ENCODE data around the gene RIF1. TPM values are rescaled to one million over a fixed set of nuclear protein-coding genes. Genes with fewer than 3 reads are reported as not detected.

RIF1 gene
- total and polyA plus RNA-seq, 7 experiments from 2014 or later: 26.3 to 74.0 (median 60.8) TPM

DNA sequence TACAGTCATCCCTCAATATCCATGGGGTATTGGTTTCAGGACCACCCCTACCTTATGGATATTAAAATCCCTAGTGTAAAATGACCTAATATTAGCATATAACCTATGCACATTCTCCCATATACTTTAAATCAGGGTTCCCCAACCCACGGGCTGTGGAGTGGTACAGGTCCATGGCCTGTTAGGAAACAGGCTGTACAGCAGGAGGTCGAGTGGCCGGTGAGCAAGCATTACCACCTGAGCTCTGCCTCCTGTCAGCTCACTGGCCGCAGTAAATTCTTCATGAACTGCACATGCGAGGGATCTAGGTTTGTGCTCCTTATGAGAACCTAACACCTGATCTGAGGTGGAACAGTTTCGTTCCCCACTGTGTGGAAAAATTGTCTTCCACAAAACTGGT is 73.8 kb downstream of the RIF1 start:
- Histone ChIP-seq H3K27me3 (ENCODE audit: control insufficient read depth in 2 of 2, insufficient read depth in 2 of 2, low read length in 2 of 2) (no peaks in the 10 kb centered on the region), H3K27ac (ENCODE audit: low read depth, low read length) (no peak overlapping the region), H3K36me3 (ENCODE audit: control insufficient read depth in 2 of 3, insufficient read depth in 3 of 3, low read length in 3 of 3) (no peaks in the 10 kb centered on the region), H3K9me3 (ENCODE audit: control insufficient read depth in 2 of 3, low read length in 3 of 3) (no peaks in the 10 kb centered on the region), H3K4me1 (ENCODE audit: control insufficient read depth in 2 of 2, insufficient read depth in 2 of 2, low read length in 2 of 2) (no peaks in the 10 kb centered on the region), H3K4me3 (ENCODE audit: low read length) (no peak overlapping the region)
- Mint-ChIP-seq H3K36me3 (peaks cover 10 to 61% (median 51%) of the 10 kb centered on the region in 5 donors), H3K27me3 (no peaks in the 10 kb centered on the region), H3K27ac (no peak overlapping the region), H3K9me3 (peaks cover 0 to 2% (median 0%) of the 10 kb centered on the region in 11 donors), H3K4me1 (peaks cover 0 to 18% (median 0%) of the 10 kb centered on the region in 7 donors), H3K4me3 (no peak overlapping the region)
- no peak for ATAC-seq
- ChIA-PET CTCF (no interaction called here), POLR2A (no interaction called here)
- intact Hi-C loops (cut with micrococcal nuclease): no loop called here
- DNase-seq: no peak

DNA sequence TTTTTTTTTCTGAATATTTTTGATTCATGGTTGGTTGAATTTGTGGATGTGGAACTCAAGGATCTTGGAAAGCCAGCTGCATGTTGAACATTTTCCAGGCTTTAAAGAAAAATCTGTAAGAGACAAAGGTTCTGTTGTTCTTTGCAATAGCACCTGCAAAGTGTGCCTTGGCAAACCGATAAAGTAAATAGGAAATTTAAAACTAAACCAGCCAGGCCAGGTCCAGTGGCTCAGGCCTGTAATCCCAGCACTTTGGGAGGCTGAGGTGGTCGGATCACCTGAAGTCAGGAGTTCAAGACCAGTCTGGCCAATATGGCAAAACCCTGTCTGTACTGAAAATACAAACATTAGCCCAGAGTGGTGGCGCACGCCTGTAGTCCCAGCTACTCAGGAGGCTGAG is 74.4 kb downstream of the RIF1 start:
- H3K27ac ChIP-seq (ENCODE audit: low read depth, low read length): no peak overlapping the region
- no peak for DNase-seq
- Mint-ChIP-seq H3K9me3 (peaks cover 0 to 2% (median 0%) of the 10 kb centered on the region in 11 donors), H3K27ac (no peak overlapping the region), H3K4me1 (peaks cover 0 to 18% (median 0%) of the 10 kb centered on the region in 7 donors), H3K27me3 (no peaks in the 10 kb centered on the region), H3K36me3 (peaks cover 10 to 56% (median 46%) of the 10 kb centered on the region in 5 donors), H3K4me3 (no peak overlapping the region)
- CTCF ChIA-PET: no interaction called here
- no peaks in the 10 kb centered on the region for H3K9me3 ChIP-seq (ENCODE audit: control insufficient read depth in 2 of 3, low read length in 3 of 3)
- intact Hi-C loops (cut with micrococcal nuclease): no loop called here
- no peak for ATAC-seq
- POLR2A ChIA-PET: no interaction called here
- H3K27me3 ChIP-seq (ENCODE audit: control insufficient read depth in 2 of 2, insufficient read depth in 2 of 2, low read length in 2 of 2): no peaks in the 10 kb centered on the region
- no peak overlapping the region for H3K4me3 ChIP-seq (ENCODE audit: low read length)
- H3K4me1 ChIP-seq (ENCODE audit: control insufficient read depth in 2 of 2, insufficient read depth in 2 of 2, low read length in 2 of 2): no peaks in the 10 kb centered on the region
- no peaks in the 10 kb centered on the region for H3K36me3 ChIP-seq (ENCODE audit: control insufficient read depth in 2 of 3, insufficient read depth in 3 of 3, low read length in 3 of 3)

DNA sequence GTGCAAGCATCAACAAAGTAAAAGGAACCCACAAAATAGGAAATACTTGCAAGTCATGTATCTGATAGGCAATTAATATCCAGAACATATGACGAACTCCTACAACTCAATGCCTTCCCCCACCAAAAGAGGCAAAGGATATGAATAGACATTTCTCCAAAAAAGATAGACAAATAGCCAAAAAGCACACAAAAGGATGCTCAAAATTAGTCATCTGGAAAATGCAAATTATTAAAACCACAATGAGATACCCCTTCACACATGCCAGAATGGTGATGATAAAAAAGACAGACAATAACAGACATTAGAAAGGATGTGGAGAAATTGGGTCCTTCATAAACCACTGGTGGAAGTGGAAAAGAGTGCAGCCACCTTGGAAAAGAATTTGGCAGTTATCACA is 76.4 kb downstream of the RIF1 start:
- Mint-ChIP-seq H3K4me3 (no peak overlapping the region), H3K9me3 (peaks cover 0 to 2% (median 0%) of the 10 kb centered on the region in 11 donors), H3K4me1 (peaks cover 0 to 16% (median 0%) of the 10 kb centered on the region in 7 donors), H3K36me3 (peaks cover 5 to 56% (median 41%) of the 10 kb centered on the region in 5 donors), H3K27ac (no peak overlapping the region), H3K27me3 (no peaks in the 10 kb centered on the region)
- no peak overlapping the region for H3K4me3 ChIP-seq (ENCODE audit: low read length)
- ChIA-PET CTCF (no interaction called here), POLR2A (no interaction called here)
- no peak overlapping the region for H3K27ac ChIP-seq (ENCODE audit: low read depth, low read length)
- H3K9me3 ChIP-seq (ENCODE audit: control insufficient read depth in 2 of 3, low read length in 3 of 3): no peaks in the 10 kb centered on the region
- H3K36me3 ChIP-seq (ENCODE audit: control insufficient read depth in 2 of 3, insufficient read depth in 3 of 3, low read length in 3 of 3): no peaks in the 10 kb centered on the region
- intact Hi-C loops (cut with micrococcal nuclease): no loop called here
- ATAC-seq (no peak), DNase-seq (no peak)
- H3K27me3 ChIP-seq (ENCODE audit: control insufficient read depth in 2 of 2, insufficient read depth in 2 of 2, low read length in 2 of 2): no peaks in the 10 kb centered on the region
- no peaks in the 10 kb centered on the region for H3K4me1 ChIP-seq (ENCODE audit: control insufficient read depth in 2 of 2, insufficient read depth in 2 of 2, low read length in 2 of 2)

DNA sequence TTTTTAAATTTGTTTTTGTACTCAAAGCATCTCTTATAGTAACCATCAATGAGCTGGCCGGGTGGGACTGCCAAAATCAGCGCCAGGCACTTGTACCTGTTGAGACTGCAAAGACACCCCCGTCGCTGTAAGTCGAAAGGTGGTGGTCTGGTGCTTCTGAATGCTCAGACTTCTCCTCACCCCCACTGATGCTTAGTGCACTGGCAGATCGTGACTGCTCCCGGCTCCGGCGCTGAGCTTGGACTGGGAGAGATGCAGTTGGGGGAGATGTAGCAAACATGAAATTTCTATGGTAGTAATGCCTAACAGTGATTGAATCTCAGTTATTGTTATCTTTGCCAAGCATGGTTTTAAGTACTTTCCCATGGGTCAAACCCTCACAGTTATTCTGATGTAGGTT is 80.6 kb downstream of the RIF1 start:
- no peaks in the 10 kb centered on the region for H3K27me3 ChIP-seq (ENCODE audit: control insufficient read depth in 2 of 2, insufficient read depth in 2 of 2, low read length in 2 of 2)
- ChIA-PET CTCF (interaction anchor here (0.6 kb wide), 1 partner anchor 514 kb away, joined by 3 read pairs; no protein-coding TSS in a partner anchor), POLR2A (interaction anchor here (0.6 kb wide), 1 partner anchor 9 kb away, joined by 3 read pairs; no protein-coding TSS in a partner anchor)
- ATAC-seq: no peak
- H3K4me1 Mint-ChIP-seq: peaks cover 0 to 4% (median 0%) of the 10 kb centered on the region in 7 donors
- H3K4me1 ChIP-seq (ENCODE audit: control insufficient read depth in 2 of 2, insufficient read depth in 2 of 2, low read length in 2 of 2): no peaks in the 10 kb centered on the region
- peaks cover 0 to 54% (median 30%) of the 10 kb centered on the region in 5 donors for H3K36me3 Mint-ChIP-seq
- H3K9me3 Mint-ChIP-seq: peaks cover 0 to 2% (median 0%) of the 10 kb centered on the region in 11 donors
- no peaks in the 10 kb centered on the region for H3K9me3 ChIP-seq (ENCODE audit: control insufficient read depth in 2 of 3, low read length in 3 of 3)
- DNase-seq: no peak
- H3K27ac ChIP-seq (ENCODE audit: low read depth, low read length): no peak overlapping the region
- intact Hi-C loops (cut with micrococcal nuclease): no loop called here
- H3K27me3 Mint-ChIP-seq: no peaks in the 10 kb centered on the region
- H3K4me3 Mint-ChIP-seq: no peak overlapping the region
- H3K36me3 ChIP-seq (ENCODE audit: control insufficient read depth in 2 of 3, insufficient read depth in 3 of 3, low read length in 3 of 3): peaks cover 0 to 5% (median 0%) of the 10 kb centered on the region in 3 experiments
- no peak overlapping the region for H3K4me3 ChIP-seq (ENCODE audit: low read length)
- H3K27ac Mint-ChIP-seq: no peak overlapping the region

DNA sequence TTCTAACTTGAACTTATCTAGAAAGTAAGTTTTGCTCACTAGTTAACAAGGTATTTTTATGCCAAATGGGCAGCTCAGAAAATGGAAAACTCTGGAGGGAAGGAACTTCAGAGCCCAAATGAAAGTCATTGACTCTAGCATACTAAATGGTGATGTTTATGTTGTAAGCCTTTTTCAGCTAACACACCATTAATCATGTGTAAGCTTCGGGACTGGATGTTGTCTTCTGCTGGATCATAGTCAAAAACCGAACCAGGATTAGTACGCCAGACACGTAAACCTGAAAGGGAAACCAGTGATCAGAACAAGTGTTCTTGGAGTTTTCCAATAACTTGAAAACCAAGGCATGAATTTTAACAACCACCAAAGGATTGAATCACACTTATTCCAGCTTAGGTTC is 81.8 kb downstream of the RIF1 start:
- intact Hi-C loops (cut with micrococcal nuclease): no loop called here
- CTCF ChIA-PET: no interaction called here
- peaks cover 0 to 5% (median 0%) of the 10 kb centered on the region in 3 experiments for H3K36me3 ChIP-seq (ENCODE audit: control insufficient read depth in 2 of 3, insufficient read depth in 3 of 3, low read length in 3 of 3)
- H3K9me3 Mint-ChIP-seq: no peaks in the 10 kb centered on the region
- POLR2A ChIA-PET: no interaction called here
- no peaks in the 10 kb centered on the region for H3K9me3 ChIP-seq (ENCODE audit: control insufficient read depth in 2 of 3, low read length in 3 of 3)
- H3K27me3 Mint-ChIP-seq: no peaks in the 10 kb centered on the region
- H3K4me3 Mint-ChIP-seq: no peak overlapping the region
- H3K36me3 Mint-ChIP-seq: peaks cover 0 to 43% (median 25%) of the 10 kb centered on the region in 5 donors
- H3K4me1 Mint-ChIP-seq: no peaks in the 10 kb centered on the region
- no peak for DNase-seq
- no peaks in the 10 kb centered on the region for H3K27me3 ChIP-seq (ENCODE audit: control insufficient read depth in 2 of 2, insufficient read depth in 2 of 2, low read length in 2 of 2)
- H3K4me1 ChIP-seq (ENCODE audit: control insufficient read depth in 2 of 2, insufficient read depth in 2 of 2, low read length in 2 of 2): no peaks in the 10 kb centered on the region
- H3K27ac ChIP-seq (ENCODE audit: low read depth, low read length): no peak overlapping the region
- H3K4me3 ChIP-seq (ENCODE audit: low read length): no peak overlapping the region
- H3K27ac Mint-ChIP-seq: no peak overlapping the region
- ATAC-seq: no peak

DNA sequence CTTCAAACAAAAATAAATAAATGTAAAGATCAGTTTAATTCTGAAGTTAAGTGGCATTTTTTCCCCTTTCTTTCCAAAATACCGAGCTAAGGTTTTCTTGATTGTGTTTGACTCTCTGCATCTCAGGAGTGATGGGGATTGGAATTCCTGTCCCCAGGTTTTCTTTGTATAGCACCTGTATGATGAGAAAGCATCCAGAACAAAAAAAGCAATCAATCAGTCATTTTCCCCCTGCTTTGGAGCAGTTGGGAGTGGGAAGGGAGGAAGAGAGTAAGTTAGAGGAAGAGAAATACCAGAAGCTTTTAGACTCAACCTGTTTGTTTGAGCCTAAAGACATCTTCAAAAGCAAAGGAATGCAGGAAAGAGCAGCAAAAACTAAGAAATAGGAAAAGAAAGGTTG is 88.5 kb downstream of the RIF1 start:
- no peaks in the 10 kb centered on the region for H3K27me3 ChIP-seq (ENCODE audit: control insufficient read depth in 2 of 2, insufficient read depth in 2 of 2, low read length in 2 of 2)
- intact Hi-C loops (cut with micrococcal nuclease): no loop called here
- Mint-ChIP-seq H3K4me1 (no peaks in the 10 kb centered on the region), H3K9me3 (no peaks in the 10 kb centered on the region), H3K4me3 (no peak overlapping the region), H3K27ac (no peak overlapping the region), H3K27me3 (no peaks in the 10 kb centered on the region), H3K36me3 (peaks cover 0 to 29% (median 10%) of the 10 kb centered on the region in 5 donors)
- no peaks in the 10 kb centered on the region for H3K36me3 ChIP-seq (ENCODE audit: control insufficient read depth in 2 of 3, insufficient read depth in 3 of 3, low read length in 3 of 3)
- no peak overlapping the region for H3K4me3 ChIP-seq (ENCODE audit: low read length)
- ChIA-PET POLR2A (no interaction called here), CTCF (no interaction called here)
- H3K4me1 ChIP-seq (ENCODE audit: control insufficient read depth in 2 of 2, insufficient read depth in 2 of 2, low read length in 2 of 2): no peaks in the 10 kb centered on the region
- ATAC-seq: no peak
- no peaks in the 10 kb centered on the region for H3K9me3 ChIP-seq (ENCODE audit: control insufficient read depth in 2 of 3, low read length in 3 of 3)
- H3K27ac ChIP-seq (ENCODE audit: low read depth, low read length): no peak overlapping the region
- no peak for DNase-seq

DNA sequence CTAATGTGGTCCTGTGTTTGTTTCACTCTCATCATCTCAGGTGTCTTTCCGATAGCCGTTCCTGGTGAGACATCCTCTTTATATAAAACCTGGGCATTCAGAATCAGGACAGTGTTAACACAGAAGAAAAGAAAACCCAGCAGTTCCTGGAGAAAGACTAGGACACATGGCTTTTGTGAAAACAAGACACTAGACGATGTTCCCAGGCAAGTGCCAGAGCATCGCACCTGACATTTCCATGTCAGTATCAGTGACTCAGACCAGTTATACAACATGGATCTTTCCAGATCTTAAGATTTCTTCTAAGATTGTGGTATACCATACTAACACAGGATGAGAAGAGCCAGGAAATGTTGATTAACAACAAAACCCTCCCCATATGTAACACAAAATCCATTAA is 96.5 kb downstream of the RIF1 start:
- CTCF ChIA-PET: no interaction called here
- no peaks in the 10 kb centered on the region for H3K27me3 ChIP-seq (ENCODE audit: control insufficient read depth in 2 of 2, insufficient read depth in 2 of 2, low read length in 2 of 2)
- Mint-ChIP-seq H3K27me3 (no peaks in the 10 kb centered on the region), H3K9me3 (no peaks in the 10 kb centered on the region), H3K36me3 (peaks cover 0 to 25% (median 3%) of the 10 kb centered on the region in 5 donors), H3K27ac (no peak overlapping the region), H3K4me1 (no peaks in the 10 kb centered on the region), H3K4me3 (no peak overlapping the region)
- intact Hi-C loops (cut with micrococcal nuclease): no loop called here
- H3K4me1 ChIP-seq (ENCODE audit: control insufficient read depth in 2 of 2, insufficient read depth in 2 of 2, low read length in 2 of 2): no peaks in the 10 kb centered on the region
- no peak for ATAC-seq
- no peaks in the 10 kb centered on the region for H3K36me3 ChIP-seq (ENCODE audit: control insufficient read depth in 2 of 3, insufficient read depth in 3 of 3, low read length in 3 of 3)
- H3K9me3 ChIP-seq (ENCODE audit: control insufficient read depth in 2 of 3, low read length in 3 of 3): no peaks in the 10 kb centered on the region
- H3K4me3 ChIP-seq (ENCODE audit: low read length): no peak overlapping the region
- DNase-seq: no peak
- POLR2A ChIA-PET: no interaction called here
- no peak overlapping the region for H3K27ac ChIP-seq (ENCODE audit: low read depth, low read length)
